Measurements from ENCODE around the gene SH3RF3.

SH3RF3 gene

DNA sequence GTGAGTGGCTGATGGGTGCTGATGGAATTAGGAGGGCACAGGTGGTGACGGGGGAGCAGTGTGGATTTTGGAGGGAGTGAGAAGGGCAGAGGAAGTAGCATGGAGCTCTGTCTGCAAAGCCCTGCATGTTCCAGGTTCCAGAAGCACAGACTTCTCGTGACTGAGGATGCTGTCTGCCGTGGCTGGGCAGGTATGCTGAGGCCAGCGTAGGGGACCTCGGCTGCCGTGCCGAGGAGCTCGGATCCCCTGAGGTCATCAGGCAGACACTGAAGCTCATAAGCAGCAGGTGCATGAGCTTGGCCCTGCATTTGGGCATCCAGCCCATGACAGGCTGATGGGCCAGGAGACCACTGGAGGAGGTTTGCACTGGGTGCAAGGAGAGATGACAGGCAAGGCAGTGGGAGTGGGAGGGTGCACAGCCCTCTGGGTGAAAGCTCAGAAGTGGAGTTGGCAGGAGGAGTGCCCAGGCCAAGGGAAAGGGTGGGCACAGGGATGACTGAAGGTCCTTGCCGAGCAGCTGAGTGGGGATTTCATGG lies 215.3 kb downstream of the SH3RF3 start:
- DNase-seq: no peak

DNA sequence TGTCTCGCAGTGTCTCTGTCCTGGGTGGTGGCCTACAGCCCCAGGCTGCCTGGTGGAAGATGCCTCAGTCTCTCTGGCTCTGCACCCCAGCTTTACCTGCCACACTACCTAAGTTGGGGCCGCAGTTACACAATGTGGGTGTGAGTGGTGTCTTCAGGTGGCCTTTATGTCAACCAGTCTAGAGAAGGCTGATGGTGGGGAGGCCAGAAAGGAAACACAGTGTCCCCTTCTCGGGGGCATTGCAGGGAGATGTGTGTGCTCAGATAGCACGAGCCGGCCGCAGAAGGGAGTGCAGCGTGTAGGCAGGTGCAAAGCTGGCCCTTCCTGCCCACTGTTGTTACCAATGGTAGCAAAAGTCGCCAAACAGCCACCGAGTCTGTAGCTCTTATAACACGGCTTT lies 216.1 kb downstream of the SH3RF3 start:
- no peak for DNase-seq

DNA sequence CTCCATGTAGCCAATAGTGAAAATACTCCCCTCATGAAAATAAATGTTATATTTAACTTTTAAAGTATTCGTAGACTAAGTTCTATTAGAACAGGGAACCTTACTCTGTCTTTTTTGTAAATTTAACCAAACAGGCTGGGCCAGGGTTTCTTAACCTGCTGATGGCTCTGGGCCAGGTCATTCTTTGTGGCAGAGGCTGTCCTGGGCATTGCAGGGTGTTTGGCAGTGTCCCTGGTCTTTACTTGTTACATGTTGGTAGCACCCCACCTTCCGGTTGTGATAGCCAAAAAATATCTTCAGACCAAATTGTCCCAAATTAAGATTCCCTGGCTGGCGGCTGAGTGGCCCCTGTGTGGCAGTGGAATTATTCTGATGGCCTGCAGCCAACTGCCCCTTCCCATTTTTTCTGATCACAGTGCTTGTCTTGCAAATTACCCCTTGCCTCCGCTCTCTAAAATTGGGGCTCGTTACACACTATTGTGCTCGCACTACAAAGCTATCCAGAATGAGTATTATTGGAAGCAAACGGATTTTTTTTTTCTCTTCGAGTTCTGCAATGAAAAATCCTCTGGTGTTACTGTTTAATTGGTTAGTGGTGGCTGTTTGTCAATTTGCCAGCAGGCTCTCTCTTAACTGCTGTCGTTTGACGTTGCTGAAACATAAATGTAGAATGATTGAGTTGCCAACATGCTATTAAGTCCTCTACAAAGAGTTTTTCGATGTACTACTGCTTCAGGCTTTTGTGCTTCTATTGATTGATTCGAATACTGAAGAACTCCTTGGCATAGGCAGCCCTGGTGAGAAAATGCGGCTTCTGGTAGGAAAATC lies 216.9 kb downstream of the SH3RF3 start:
- no peak for DNase-seq

DNA sequence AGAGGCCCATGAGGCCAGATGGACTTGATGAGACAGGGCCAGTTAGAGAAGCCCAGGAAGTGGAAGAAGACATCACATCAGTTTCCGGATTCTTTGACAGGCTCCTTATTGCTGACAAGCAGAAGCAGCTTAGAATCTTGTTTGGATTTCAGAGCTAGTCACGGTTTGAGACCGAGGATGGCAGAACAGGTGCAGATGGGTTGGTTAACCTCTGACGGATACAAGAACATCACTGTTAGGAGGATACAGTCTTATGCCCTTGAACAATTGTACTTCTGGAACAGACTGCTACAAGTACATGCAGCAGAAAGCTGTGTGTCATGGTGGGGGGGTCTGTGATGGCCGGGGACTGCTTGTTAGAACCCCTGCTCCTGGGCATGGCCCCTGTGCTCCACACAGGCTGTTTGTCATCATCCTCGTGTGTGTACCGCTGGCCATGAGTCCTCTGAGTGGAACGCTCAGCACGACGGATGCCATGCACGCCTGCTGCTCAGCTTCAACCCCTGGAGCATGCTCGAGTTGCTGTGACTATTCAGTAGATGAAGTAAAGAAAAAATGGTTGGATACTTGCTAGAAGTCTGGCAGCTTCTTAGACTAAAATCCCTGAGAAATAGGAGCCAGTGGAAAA lies 217.7 kb downstream of the SH3RF3 start:
- no peak for DNase-seq

DNA sequence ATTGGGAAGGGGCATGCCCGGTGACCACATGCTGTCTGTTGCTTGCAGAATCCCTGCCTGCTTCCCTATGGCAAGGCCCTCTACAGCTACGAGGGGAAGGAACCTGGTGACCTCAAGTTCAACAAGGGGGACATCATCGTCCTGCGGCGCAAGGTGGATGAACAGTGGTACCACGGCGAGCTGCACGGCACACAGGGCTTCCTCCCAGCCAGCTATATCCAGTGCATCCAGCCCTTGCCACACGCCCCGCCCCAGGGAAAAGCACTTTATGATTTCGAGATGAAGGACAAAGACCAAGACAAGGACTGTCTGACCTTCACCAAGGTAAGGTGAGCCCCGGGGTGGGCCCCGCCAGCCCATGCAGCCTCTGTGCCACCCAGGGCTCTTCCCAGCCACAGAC lies 218.6 kb downstream of the SH3RF3 start:
- DNase-seq: no peak

DNA sequence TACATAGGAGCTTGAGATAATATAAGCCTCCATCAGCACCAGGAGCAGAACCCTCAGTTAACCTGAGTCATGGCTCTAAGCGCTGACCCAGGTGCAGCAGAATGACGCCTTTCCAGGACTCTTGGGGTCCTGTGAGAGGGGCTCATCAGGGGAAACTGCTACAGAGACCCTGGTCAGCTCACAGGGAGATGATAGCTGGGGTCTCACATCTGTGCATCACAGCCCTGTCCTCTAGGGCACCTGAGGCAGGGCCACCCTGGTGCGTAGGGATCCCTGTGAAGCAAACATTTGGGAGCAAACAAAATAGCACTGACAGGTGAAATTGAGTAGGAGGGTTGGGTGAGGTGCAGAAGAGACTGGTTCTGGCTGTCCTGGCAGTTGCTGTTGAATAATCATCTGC lies 219.2 kb downstream of the SH3RF3 start:
- no peak for DNase-seq

DNA sequence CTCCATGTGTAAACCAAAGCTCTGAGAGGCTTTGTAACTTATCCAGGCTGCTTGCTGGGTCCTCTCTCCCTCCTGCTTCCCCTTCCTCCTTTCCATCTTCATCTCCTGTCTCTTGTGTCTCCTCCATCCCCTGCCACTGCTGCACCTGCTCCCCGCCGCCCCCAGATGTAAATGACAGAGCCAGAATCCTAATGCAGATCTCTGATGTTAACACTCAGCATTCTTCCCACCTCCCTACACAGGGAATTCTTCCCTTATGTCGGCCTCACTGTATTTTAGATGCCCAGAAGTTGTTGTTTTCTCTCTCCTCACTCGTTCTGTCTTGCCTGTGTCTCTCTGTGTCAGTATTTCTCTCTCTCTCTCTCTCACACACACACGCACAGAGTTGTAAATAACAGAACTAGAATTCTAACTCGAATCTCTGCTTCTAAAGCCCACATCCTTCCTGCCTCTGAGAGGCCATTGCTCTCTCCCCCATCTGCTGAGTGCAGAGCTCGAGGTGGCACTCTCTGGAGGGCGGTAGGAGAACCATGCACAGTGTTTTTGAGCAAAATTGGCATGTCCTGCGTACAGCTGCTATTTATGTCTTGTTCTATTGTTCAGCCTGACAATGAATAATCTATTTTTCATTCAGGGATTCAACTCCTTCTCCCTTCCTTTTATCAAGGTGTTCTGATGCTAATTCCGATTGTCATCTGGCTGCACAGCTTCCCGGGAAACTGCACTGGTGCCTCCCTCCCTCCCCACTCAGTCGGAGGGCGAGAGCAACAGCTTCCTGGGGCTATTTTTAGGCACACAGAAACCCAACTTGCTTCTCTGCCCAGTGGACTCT lies 219.9 kb downstream of the SH3RF3 start:
- no peak for DNase-seq

DNA sequence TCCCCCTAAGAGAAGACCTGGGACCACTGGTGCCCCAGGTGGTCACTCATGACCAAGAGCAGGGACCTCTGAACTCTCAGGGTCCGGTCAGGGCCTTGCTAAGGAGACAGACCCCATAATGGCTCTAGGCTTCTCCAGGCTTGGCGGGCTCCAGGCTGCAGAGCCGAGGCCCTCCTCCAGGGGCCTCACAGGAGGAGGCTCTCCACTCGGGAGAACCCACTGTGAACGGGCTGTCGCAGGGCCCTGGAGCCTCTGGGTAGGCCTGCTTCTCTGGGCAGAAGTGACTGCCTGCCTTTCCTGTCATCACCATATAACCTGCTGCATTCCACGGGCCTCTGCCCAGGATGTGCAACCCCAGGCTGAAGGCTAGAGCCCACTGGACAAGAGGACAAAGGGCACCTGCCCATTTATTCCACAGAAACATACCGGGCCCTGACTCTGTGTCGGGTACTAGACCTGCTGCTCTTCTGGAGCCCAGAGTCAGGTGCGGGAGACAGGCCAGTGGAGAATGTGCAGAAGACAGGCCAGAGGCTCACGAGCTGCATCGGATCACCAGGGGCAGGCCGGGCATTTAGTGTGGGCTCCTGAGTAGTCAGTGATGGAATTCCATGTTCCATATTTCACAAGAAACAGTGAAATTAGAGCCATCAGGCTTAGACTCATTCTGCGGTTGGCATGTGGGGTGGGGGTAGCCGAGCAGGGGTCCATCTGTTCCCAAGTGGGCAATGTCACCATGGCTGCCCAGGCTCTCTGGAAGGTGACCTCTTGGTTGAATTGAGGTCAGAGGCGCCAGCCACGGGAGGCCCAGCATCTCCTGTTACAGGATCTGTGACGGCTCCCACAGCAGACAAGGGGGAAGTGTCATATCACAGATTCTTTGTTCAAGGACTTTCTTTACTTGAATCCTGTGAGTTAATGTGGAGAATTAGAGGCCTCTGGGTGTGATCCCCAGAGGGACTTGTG lies 220.8 kb downstream of the SH3RF3 start:
- DNase-seq: no peak

DNA sequence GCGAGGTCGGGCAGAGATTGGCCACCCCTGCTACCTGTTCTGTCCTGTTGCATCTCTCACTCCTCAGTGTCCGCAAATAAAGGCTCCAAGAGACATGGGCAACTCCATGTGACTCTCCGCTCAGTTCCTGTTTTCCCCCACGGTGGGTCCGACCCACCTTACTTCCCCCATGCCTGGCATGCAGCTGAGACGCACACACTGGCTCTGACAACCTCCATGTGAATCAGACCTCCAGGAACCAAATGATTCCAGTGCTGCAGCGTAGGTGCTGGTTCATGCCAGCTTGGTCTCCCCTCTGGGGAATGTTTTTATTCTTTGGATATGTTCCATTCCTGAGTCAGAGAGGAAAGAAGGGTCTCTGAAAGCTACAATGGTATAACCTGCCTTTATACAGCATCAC lies 221.5 kb downstream of the SH3RF3 start:
- no peak for DNase-seq

DNA sequence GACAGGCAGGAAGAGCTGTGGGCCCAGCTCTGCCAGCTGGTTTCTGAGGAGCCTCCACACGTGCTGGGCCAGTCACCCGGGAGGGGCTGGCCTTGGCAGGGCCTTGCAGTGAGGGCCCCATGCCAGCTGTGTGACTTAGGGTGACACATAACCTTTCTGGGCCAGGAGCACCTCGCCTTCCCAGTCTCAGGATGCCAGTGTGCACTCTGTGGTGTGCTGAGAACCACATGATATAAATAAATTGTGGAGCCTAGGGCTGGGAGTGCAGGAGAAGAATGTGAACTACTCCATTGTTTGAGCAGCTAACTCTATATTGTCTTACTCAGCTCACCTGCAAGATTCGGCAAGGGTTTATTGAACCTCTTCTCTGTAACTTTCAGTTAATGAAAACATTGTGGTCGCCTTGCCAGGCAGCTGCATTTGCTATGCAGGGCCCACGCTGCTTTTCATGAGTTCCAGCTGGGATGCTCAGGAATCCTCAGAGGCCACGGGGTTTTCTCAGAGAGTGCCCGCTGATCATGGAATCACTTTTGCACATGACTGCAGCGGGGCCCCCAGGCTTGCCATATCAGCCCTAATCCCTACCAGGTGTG lies 222.3 kb downstream of the SH3RF3 start:
- DNase-seq: no peak

DNA sequence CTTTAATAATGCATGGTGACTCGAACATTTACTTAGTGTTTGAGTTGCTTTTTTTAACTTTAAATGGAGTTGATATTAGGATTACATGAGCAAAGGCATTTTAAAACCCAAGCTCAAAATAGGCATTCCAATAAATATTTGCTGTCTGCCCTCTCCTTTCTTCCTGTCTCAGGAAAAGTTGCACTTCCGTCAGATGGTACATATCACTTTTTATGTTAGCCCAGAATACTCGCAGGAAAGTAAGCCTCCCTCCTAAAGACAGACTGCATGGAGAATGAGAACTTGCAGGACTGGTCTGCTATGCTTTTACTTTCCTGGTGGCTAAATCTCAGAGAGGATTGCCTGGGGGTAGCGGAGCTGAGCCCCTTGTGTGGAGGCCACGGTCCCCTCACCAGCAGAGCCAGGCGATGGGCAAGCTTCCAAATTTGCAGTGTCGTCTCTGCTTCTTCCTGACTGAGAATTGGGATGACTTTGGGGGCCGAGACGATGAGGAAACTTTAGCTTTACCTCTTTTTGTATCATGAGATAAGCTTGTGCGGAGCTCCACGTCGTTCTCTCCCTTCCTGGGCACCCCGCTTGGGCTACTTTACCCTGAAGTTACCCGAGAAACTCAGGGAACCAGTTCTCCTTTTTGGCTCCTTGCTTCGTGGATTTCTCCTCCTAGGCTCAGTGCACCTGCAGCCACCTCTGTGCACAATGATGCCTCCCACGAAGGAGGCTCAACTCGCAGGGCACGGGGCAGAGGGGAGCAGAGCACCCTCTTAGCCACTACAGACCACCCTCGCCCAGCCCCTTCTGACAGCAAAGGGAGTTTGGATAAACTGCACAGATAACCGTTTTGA lies 223.3 kb downstream of the SH3RF3 start:
- DNase-seq: no peak

DNA sequence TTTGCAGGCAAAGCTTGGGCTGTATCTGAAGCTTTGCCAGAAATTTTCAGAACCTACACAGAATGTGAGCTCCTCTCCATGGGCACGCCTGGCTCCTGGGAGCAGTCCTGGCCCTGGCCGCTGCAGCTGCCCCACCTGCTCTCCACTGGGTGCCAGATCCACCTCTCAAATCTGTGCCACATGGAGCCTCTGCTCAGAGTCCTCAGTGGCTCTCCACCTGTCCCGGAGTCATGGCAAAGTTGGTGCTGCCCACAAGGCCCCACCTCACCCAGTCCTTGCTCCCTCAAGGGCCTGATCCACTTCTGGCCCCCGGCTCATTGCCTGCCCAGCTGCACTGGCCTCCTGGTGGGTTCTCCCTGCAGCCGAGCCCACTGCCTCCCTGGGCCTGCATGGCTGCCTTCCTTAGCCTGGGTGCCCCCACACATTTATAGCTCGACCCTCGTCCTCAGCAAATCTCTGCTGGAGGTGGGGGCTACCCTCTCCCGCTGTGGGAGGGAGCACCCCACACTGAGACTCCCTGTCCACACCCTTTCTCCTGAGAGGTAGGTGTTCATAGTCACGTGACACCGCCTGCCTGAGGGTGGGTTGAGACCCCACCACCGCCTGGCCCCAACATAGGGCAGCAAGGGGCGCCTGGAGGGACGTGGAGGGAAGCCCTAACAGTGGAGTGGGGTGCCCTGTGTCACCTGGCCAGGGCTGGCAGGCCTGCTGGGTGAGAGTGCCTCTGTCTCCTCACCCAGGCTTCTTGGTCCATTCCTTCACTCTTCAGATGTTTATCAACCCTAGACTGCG lies 224.1 kb downstream of the SH3RF3 start:
- DNase-seq: no peak

DNA sequence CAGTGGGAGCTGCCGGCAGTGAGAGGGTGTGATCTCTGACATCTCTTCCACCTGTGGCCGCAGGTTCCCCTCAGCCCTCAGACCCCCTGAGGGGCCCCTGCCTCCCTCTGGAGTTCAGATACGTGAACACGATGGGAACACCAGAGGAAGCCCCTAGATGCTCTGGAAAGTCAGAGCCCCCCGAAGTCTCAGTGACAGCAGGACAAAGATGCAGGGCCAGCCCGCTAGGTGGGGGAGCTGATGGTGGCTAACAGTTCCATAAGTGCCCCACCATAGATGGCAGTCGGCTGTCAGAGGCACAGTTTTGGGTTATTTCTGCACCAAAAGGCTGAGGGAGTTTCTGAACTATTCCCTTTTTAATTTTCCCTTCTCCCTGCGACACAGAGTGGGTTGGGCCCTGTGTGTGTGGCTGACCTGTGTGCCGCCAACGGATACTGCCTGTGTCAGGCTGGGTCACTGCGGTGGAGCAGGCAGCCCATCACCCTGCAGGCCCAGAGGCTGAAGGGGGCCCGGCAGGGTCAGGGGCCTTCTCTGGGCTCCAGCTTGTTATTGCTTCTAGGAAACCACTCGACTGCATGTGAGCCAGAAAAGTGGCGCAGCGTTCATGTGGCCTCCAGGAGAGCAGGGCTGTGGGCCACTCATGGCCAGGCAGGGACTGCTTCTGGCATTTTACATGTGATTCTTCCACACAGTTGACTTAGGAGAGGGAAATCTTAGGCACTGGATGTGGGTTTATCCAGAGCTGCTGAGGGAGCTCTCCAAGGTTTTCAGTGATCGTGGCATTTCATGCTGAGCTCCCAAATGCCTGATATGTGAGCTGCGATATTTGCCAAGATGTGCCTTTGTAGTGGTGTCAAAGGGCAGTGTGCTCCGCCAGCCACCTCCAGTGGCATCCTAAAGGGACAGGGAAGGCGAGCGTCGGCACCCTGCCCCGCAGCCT lies 225.1 kb downstream of the SH3RF3 start:
- no peak for DNase-seq

DNA sequence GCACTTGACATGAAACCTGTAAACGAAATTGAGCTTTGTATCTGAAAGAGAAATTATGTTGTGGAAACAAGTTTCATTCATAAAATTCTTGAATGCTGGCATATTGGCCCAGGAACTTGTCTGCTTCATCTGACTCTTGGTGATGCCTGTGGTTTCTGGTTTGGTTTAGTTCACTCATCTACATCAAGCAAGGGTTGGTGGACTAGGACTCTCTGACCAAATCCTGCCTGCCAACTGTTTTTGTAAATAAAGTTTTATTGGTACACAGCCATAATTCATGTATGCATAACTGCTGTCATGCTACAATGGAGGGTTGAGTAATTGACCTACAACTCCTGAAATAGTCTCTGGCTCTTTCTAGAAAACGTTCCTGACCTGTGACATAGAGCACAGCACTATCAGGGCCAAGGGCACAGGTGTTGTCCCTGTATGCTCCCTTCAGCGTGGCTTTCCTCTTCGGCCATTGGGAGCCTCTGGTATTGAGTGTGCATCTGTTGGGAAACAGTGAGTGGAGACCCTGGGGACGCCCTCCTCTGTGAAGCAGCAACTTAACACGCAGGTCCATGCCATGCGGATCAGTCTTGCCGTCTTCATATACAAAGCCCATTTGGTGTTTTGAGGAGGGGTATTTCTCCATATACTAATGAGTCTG lies 226.3 kb downstream of the SH3RF3 start:
- no peak for DNase-seq

DNA sequence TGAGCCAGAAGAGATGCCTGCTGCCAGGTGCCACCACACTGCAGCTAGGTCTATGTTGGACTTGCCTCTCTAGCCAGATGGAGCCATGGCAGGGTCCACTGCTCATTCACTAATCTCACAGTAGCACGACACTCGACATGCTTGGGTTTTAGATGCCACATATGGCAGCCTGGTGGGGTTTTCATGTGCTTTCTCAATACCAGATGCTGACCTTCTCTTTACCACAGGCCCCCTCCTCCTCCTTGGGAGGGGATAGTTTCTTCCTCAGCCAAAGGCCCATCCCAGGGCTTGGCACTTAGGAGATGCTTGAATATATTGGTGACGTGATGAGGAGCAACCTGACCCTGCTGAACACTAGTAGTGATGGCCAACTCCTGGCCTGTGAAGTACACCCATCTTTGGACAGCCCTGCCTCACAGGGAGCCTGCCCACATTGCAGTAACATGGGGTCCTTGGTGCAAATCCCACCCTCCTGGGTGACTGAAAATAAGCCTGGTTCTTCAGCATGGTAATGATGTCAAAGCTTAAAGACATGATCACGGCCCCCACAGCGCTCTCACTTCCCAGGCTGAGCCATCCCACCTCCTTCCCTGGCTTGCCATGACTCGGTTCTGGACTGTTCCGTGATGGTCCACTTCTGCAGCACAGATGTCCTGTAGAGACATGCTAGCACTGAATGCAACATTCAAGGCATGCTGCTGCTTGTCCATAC lies 227.5 kb downstream of the SH3RF3 start:
- DNase-seq: no peak

DNA sequence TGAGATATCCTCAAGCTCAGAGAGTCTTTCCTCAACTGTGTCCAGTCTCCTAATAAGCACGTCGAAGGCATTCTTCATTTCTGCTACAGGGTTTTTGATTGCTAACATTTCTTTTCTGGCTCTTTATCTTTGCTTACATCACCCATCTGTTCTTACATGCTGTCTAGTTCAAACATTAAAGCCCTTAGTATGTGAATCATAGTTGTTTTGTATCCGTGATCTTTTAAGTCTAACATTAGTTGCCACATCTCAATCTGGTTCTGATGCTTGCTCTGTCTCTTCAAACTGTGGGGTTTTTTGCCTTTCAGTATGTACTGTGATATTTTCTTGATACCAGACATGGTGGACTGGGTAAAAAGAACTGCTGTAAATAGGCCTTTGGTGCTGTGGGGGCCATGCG lies 235.2 kb downstream of the SH3RF3 start:
- DNase-seq: no peak

DNA sequence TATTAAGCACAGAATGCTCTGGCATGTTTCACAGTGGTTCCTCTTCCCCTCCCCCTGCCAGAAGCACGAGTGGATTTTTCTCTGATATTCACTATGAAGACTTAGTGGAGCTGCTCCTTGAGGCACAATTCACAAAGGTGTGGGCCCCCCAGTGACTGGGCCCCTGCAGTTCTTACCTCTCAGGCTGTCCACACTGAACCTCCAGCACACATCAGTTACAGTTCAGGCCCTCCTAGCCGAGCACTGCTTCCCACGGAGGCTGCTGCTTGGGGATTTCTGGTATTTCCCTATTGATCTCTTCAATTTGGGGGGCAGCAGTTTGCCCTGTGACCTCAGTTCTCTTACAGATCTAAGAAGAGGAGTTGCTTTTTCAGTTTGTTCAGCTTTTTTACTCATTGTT lies 236.1 kb downstream of the SH3RF3 start:
- no peak for DNase-seq

DNA sequence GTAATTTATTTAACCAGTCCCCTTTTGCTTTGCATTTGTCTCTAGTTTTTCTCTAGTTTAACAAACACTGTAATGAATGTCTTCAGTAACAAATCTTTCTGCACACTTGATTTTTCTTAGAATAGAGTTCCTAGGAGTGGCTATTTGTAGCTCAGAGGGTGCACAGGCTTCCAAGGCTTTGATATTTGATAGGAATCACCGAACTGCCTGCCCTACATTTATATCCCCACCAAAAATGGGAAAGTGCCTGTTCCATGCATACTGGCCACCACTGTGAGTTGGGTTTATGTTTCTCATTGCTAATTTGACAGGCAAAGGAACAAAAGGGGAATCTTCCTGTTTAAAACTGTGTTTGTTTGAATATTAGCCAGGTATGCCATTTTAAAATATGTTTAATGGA lies 238.7 kb downstream of the SH3RF3 start:
- DNase-seq: no peak

Measured in activated CD4-positive, alpha-beta T cell treated with anti-CD3 and anti-CD28 coated beads for 1 hour (primary cell).